GM19455 (cell line): Measurements from ENCODE around the gene ISL2.
"Not testable (repeated sequence)": the region's sequence is repeated elsewhere in the genome, so short reads cannot be mapped to it uniquely, and the experiment has no call there.

Experiments
- ATAC-seq: cut with Tn5 transposase; IDR thresholded peaks from one replicate; pipeline ENCODE4 v1.9.1; 2021; ENCODE audit not compliant: unreplicated experiment

The ISL2 gene

DNA sequence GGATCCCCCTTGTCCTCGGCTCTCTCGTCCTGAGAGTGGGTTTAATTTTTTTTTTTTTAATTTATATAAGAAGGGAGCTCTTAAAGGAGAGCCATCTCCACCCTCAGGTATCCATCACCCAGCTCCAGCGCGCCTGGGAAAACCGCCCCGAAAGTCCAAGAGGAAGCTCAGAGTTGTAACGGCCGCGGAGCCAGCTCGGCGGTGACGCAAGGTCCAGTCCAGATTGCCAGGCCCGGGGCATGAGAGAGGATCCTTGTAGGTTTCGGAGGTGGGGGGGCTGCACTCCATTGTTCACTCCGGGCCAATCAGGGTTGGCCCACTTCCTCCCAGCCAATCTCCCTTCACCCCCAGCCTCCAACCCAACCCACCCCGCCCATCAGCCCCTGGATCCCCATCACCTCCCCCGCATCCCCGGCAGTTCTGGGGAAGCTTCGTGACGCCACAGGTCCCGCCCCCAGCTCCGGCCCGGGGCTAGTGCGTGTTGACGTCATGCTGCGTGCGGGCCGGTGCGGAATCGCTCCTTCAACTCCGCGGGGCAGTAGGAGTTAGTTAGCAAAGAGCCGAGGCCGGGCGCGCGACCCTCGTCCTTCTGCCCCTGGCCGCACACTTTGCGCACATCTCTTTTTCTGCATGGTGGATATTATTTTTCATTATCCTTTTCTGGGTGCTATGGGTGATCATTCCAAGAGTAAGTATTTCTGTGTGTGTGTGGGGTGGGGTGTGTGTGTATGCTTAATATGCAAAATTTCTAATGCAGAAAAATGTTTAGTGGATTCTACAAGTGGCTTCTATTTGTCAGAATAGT lies at the start of gene ISL2:
ISL2 (plus strand) TSS at position 520 of the 805 bp plus-strand sequence; CDS start at position 631, 111 bp downstream.
- ATAC-seq, result peak; percentile 55

DNA sequence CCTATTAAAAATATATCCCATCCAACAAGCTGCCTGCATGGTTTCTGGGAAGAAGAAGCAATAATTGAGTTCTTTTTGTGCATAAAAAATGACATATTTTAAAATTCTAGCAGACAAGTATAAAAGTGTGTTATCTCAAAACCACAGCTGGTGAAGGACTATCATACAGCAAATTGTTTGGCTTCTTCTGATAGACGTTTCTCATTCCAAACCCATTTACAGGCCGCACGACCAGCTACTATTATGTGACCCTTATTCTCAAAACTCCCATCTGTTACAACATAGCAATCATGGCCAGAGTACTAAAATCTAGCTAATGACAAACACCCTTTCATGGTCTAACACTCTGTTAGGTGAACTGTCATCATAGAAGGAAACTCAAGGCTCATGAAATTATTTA lies 47.0 kb upstream of the ISL2 start:
- ATAC-seq, result no peak

DNA sequence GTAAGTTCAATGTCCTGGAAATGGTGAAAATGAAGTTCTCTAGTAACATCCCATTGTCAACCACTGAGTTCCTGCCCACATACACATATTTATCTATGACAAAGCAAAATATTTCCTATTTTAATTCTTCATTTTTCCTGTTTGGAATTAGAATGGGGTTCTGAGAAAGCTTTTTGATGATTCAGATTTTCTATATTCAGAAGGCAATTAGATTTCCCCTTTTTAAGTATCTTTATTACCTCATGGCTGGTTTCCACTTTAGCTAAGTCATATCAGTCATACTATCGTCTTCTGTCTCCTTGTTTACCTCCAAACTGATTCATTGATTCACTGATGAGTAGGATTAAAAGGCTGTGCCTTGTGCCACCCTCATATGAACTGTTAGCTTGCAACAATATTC lies 43.2 kb upstream of the ISL2 start:
- ATAC-seq, result no peak

DNA sequence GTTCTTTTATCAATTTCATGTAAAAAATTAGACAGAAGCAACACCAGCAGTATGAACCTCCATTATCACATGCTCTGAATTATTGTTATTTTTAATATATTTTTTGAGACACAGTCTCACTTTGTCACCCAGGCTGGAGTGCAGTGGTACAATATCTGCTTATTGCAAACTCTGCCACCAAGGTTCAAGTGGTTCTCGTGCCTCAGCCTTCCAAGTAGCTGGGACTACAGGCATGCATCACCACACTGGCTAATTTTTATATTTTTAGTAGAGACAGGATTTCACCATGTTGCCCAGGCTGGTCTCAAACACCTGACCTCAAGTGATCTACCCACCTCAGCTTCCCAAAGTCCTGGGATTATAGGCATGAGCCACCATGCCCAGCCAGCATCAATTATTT lies 42.1 kb upstream of the ISL2 start:
- not testable (repeated sequence) for ATAC-seq

DNA sequence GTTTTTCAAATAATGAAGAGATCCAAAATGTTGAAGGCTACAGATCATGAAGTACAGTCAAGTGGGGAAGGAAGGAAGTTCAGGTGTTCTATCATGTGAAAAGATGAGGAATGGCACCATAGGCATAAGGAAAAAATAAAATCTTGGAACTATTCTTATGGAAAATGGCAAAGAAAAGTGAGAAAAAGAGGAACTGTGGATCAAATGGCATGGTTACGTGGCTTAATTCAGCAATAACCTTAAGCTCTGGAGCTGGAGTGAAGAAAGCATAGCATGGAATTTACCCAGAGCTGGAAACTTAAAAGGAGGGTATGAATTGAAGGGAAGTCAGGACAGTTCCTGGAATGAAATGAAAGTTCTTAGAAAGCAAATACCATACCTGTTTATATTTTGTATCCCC lies 39.7 kb upstream of the ISL2 start:
- ATAC-seq, result no peak

DNA sequence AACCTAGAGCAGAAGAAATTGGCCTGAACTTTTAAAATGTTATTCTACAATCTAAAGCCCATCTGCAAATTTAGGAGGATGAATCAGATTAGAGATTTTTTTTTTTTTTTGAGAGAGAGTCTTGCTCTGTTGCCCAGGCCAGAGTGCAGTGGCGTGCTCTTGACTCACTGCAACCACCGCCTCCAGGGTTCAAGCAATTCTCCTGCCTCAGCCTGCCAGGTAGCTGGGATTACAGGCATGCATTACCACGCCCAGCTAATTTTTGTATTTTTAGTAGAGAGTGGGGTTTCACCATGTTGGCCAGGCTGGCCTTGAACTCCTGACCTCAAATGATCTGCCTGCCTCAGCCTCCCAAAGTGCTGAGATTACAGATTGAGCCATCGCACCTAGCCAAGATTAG lies 38.6 kb upstream of the ISL2 start:
- not testable (repeated sequence) for ATAC-seq

DNA sequence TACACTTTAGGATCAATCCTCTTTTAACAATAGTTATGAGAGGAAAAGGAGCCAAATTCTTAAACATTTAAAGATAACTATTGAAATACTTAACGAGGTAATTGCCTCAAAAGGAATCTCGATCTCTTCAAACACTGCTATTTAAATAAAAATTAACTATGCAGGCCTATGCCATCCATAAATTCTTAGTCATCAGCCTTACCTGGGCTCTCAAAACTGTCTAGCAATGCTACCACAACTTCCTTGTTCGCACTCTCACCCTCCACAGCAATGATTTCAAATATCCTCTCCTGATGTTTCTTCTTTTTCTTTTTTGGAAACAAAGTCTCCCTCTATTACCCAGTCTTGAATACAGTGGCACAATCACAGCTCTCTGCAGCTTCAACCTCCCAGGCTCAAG lies 37.6 kb upstream of the ISL2 start:
- ATAC-seq, result no peak

DNA sequence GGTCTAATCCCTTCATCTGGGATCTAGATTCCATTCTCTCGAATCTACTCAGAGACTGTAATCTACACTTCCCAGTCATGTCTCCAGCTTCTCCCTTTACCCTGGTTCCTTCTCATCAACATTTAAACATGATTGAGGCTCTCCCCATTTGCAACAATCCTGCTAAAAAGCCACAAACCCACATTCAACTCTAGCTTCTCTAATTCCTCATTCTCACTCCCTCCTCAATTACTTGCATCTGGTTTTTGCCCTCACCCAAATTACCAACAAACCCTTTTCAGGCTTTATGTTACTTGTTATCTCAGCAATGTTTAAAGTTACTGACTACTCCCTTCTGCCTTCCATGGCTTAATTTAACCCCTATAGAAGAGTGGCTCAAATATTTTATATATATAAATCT lies 36.8 kb upstream of the ISL2 start:
- no peak for ATAC-seq

DNA sequence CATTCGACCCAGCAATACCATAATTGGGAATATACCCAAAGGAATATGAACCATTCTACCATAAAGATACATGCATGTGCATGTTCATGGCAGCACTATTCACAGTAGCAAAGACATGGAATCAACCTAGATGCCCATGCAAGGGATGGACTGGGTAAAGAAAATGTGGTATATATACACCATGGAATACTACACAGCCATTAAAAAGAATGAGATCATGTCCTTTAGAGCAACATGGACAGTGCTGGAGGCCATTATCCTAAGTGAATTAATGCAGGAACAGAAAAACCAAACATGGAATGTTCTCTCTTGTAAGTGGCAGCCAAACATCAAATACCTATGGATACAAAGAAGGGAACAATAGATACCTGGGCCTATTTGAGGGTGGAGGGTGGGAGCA lies 32.7 kb upstream of the ISL2 start:
- ATAC-seq, result no peak

DNA sequence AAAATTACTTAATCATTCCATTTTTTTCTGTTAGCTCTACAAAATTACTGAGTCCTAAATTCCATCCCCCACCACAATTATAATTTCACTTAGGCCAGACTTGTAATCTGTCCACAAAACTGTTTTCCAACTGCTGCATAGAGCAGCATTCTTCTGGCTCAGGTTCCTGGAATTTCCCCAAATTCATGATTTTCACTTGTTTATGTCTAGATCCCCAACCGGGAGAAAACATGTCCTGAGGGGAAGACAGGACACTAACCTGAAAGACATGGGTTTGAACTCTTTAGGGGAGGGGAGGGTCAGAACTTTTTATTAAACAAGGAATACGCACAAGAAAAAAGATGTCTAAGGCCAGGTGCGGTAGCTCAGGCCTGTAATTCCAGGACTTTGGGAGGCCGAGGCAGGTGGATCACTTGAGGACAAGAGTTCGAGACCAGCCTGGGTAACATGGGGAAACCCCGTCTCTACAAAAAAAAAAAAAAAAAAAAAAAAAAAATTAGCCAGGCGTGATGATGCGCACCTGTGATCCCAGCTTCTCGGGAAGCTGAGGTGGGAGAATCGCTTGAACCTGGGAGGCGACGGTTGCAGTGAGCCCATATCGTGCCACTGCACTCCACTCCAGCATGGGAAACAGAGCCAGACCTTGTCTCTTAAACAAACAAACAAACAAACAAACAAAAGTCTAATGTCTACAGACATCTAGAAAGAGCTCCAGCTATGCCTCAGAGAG lies 26.8 kb upstream of the ISL2 start:
- ATAC-seq, result no peak

DNA sequence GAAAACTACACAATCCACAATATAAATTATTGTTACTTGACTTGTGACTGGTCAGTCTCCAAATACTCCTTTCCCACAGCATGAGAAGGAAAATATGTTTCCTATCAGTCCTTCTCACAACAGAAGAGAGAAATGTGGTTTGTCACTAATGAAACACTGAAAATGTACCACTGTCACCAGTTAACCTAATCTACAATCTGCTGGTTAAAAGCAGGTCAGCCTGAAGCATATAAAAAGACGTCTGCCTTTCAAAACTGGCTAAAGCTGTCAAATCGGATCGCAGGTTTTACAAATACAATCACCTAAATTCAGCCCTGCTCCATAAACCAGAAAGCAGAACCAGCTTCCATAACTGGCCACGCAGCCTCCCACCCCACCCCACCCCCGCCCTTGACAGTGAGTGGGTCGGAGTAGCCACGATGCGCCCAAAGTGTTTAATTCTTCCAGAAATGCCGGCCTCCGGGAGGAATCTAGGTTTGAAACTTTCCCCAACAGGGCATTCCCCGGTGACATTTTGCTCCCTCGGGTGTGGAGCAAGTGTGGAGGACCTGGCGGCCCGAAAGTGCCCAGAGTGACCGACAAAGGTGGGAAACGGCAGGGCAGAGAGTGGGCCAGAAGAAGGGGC lies 26.0 kb upstream of the ISL2 start:
- peak; percentile 7 for ATAC-seq

DNA sequence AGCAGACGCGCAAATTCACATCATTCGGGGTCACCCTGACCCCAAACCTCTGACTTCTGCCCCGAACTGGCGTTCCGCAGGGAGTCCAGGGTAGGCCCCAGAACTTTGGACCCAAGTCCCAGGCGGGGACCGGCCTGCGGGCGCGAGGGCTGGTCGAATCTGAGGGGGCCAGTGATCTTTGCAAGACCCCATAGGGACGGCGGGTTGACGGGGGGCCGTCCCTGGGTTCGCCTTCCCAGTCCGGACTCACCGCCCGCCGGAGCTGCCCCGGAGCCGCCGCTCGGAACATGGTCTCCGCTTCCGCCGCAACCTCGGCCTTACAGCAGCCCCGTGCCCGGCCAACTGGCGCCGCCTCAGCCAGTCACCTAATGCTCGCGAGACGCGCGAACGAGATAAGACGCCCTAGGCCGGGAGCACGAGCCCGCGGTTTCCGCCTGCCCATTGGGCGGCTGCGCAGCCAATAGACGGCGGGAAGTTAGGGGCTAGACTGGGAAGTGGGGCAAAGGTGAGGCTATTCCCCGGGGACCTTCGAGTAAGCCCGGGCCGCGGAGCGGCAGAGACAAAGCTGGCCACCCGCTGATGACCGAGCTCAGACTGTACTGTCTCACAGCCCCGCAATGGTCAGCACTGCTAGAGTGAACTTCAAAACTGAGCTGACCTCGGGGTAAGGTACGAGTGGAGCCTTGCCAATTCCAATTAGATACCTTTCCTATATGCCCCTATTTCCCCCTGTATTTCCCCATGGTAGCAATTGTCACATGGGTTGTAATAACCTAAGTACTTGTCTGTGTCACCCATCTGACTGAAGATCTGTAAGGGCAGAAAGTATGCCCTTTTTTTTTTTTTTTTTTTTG lies 25.2 kb upstream of the ISL2 start, which contains the start of gene ETFA:
ETFA (minus strand) TSS at position 370 of the 854 bp plus-strand sequence; CDS start at position 289, 81 bp downstream.
- peak; percentile 98 for ATAC-seq

DNA sequence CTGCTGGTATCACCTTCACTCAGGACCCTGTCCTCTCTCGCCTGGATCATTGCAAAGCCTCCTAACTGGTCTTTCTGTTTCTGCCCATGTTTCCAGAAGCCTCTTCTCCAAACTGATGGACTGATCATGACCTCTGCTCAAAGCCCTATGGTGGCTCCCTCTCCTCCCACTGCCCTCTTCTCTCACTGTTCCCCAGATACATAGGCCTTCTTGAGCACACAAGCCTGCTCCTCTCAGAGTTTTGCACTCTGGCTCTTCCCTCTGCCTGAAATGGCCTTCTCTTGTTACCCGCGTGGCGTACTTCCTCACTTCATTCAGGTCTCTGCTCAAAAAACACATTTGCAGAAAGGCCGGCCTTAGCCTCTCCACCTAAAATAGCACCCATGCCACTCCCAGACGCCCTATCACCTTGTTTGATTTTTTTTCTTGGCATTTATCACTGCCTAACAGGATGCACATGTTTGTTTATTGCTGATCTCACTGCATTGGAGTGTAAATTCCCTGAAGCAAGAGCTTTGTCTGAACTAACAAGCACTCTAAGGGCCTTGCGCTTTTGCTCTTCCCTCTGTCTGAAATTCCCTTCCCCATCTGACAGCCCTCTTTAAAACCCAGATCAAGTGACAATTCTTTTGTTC lies 23.9 kb upstream of the ISL2 start:
- ATAC-seq, result no peak

DNA sequence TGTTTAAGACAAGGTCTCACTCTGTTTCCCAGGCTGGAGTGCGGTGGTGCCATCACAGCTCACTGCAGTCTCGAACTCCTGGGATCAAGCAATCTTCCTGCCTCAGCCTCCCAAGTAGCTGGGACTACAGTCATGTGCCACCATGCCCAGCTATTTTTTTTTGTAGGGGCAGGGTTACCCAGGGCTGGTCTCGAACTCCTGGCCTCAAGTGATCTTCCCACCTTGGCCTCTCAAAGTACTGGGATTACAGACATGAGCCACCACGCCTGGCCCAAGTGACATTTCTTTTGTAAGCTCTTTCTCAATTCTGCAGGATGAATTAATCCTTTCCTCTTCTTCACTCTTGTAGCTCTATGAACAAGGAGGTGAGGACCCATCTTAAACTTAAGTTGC lies 23.4 kb upstream of the ISL2 start:
- not testable (repeated sequence) for ATAC-seq

DNA sequence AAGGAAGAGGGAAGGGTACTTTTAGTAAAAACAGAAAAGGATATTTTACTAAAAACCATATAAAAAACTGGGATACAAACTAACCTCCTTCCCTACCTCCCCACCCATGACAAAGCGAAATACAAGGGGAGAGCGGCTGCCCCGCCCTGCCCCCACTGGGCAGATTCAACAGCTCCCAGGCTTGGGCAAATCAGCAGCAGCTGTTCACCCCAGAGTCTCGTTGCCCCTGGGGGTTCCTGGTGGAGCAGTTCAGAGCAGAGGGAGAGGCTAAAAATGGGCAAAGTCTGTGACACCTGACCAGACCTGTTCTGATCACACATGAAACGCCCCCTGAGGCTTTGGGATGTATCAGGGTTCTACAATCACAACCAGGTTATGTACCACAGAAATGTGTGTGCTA lies 22.8 kb upstream of the ISL2 start:
- no peak for ATAC-seq

DNA sequence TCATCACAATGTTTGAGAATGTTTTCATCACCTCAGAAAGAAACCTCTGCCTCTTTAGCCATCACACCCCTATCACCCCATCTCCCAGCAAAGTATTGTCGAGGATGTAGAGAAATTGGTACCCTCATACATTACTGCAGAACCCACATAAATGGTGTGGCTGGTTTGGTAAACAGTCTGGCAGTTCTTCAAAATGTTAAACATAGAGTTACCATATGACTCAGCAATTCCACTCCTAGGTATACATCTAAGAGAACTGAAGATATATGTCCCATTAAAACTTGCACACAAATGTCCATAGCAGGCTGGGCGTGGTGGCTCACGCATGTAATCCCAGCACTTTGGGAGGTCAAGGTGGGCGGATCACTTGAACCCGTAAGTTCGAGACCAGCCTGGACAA lies 16.6 kb upstream of the ISL2 start:
- ATAC-seq, result no peak

DNA sequence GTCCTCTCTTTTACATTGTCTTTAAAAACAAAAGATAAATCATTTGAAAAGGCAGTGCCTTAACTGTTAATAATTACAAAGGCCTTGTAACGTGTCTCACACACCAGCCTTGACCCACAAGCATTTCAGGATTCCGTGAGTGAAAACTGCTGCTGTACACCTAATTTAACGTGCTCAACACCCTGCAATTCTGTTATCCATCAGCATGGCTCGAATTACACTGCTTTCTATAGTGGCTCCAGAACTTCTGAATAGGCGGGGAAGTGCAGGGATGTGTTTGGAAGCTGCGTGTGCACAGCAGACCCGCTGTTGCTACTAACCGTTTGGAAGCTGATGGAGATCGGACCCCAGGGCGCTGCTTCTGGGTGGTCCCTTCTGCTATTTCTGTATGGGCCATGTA lies 15.4 kb upstream of the ISL2 start:
- ATAC-seq, result no peak

DNA sequence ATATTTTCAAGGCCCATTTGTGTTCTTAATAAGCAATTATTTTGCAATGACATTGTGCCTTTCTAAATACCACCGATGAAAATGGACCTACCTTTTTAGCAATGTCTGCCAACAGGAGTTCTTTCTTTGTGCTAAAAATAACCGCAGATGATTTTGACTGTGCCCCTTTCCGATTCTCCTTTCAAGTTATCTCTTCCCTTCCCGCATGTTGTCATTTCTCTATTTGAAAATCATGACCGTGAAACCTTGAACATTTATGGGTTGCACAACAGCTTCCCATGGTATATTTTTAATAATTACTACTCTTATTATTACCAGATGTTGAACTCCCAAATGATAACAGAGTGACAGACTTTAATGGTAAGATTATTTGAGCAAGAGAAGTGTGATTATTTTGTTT lies 15.0 kb upstream of the ISL2 start:
- ATAC-seq, result no peak

DNA sequence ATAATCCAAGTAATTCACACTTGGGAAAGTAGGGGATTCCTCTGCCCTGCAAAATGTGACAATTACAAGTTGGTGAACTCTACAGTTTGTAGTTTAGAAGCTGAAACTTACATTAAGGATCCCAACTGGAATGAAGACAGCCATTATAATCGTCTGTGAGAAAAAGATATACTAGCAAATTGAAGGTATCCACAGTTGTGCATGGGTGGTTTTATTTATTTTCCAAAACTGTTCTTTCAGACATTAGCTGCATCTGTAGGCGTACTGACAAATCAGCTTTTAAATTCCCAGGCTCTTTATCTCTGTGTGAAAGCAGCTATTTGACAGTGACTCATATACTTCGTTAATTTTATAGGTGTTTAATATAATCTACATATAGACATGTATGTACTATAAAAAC lies 12.5 kb upstream of the ISL2 start:
- no peak for ATAC-seq

DNA sequence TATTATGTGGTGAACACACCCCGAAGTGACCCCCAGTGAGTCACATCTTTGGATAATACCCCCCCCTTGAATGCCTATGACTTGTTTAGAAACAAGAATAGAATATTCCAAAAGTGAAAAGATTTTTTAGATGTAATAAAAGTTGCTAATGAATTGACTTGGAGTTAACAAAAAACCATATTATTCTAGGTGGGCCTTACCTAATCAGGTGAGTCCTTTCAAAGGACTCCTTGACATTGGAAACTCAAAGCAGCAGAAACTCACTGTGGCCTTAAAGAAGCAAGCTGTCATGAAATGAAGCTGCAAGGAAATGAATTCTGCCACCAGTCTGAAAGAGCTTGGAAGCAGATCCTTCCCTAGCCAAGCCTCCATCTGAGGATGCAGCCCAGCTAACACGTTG lies 10.9 kb upstream of the ISL2 start:
- ATAC-seq, result no peak
